NB4 (cell line): ENCODE measurements around the gene CIB4.

Source experiments
- POLR2A ChIP-seq: IDR thresholded peaks from 2 replicates; pipeline ENCODE4 v1.6.1; 2011; ENCODE audit warnings: mild to moderate bottlenecking; ENCODE audit not compliant: insufficient read length; ENCODE audit errors: extremely low read depth
- TF ChIP-seq, protein P1 (sequence below): IDR thresholded peaks from one replicate; pipeline ENCODE4 v1.5.1; 2012; ENCODE audit warnings: low read depth, low read length
- TF ChIP-seq, protein P2 (sequence below): IDR thresholded peaks from 2 replicates; pipeline ENCODE4 v1.6.1; 2011; ENCODE audit warnings: low read depth, low read length

DNA sequence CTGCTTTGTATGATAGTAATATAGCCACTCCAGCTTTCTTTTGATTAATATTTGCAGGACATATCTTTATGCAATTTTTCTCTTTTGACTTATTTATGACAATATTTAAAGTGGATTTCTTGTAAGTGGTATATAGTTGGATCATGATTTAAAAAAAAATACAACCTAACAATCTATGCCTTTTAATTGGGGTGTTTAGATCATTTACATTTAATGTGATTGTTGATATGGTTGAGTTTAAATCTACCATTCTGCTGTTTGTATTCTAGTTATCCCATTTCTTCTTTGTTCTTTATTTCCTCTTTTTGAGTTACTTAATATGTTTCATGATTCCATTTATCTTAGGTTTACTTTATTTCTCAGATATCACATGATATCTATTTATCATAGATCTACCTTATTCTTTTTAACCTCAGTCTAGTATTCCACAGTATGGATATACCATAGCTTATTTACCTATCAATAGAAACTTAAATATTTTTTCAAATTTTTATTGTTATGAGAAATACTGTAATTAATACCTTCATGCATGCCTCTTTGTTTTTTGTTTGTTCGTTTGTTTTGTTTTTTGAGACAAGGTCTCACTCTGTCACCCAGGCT lies 19.3 kb upstream of the CIB4 start:
- no peak for TF ChIP-seq POLR2A
- TF ChIP-seq, protein P1, sequence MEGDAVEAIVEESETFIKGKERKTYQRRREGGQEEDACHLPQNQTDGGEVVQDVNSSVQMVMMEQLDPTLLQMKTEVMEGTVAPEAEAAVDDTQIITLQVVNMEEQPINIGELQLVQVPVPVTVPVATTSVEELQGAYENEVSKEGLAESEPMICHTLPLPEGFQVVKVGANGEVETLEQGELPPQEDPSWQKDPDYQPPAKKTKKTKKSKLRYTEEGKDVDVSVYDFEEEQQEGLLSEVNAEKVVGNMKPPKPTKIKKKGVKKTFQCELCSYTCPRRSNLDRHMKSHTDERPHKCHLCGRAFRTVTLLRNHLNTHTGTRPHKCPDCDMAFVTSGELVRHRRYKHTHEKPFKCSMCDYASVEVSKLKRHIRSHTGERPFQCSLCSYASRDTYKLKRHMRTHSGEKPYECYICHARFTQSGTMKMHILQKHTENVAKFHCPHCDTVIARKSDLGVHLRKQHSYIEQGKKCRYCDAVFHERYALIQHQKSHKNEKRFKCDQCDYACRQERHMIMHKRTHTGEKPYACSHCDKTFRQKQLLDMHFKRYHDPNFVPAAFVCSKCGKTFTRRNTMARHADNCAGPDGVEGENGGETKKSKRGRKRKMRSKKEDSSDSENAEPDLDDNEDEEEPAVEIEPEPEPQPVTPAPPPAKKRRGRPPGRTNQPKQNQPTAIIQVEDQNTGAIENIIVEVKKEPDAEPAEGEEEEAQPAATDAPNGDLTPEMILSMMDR, result no peak
- TF ChIP-seq, protein P2, sequence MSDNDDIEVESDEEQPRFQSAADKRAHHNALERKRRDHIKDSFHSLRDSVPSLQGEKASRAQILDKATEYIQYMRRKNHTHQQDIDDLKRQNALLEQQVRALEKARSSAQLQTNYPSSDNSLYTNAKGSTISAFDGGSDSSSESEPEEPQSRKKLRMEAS, result no peak
